ENCODE results near the gene TMEM203.

The TMEM203 gene

DNA sequence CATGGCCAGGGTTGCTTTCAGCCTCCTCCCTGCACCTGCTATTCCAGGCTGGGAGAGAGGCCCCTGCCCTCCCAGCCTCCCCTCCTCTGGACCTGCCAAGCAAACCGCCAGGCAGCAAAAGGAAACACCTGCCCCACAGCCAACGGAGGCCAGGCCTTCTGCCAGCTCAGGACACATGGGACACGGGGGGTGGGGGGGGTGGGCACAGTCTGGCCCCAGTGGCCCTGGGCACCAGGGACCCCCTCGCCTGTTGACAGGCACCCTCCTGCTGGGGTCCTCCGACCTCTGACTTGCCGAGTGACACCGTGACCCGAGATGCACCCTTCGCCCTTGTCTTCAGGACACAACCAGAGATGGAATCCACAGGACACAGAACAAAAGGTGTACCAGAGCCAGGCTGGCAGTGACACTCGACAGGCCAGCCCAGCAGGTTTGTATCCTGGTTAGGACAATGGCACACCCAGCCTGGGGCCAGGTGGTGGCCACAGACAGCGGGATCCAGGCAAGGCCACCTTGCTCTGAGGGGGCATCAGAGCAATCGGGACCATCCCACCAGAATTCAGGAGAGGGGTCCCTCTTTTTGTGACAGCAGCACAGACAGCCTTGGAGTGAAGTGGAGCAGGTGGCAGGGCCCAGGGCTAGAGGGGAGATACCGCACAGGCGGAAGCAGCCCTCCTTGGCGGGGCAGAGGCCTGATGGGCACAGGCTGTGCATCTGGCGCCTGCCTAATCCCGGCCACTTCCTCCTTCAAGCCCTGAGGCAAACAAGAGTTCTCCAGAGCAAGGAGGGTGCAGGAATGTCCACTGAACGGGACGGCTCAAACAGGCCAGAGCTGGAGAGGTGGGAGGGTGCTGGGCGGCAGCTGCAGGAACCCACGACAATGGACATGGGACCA is 32.3 kb downstream of the TMEM203 start:
- no peak overlapping the region for H3K4me3 ChIP-seq (ENCODE audit: low read length)
- TF ChIP-seq, protein P1, sequence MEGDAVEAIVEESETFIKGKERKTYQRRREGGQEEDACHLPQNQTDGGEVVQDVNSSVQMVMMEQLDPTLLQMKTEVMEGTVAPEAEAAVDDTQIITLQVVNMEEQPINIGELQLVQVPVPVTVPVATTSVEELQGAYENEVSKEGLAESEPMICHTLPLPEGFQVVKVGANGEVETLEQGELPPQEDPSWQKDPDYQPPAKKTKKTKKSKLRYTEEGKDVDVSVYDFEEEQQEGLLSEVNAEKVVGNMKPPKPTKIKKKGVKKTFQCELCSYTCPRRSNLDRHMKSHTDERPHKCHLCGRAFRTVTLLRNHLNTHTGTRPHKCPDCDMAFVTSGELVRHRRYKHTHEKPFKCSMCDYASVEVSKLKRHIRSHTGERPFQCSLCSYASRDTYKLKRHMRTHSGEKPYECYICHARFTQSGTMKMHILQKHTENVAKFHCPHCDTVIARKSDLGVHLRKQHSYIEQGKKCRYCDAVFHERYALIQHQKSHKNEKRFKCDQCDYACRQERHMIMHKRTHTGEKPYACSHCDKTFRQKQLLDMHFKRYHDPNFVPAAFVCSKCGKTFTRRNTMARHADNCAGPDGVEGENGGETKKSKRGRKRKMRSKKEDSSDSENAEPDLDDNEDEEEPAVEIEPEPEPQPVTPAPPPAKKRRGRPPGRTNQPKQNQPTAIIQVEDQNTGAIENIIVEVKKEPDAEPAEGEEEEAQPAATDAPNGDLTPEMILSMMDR (conservative IDR thresholded peaks at IDR 0.05; ENCODE audit: low read length): no peak
- no peak for DNase-seq (ENCODE audit: low read depth)

DNA sequence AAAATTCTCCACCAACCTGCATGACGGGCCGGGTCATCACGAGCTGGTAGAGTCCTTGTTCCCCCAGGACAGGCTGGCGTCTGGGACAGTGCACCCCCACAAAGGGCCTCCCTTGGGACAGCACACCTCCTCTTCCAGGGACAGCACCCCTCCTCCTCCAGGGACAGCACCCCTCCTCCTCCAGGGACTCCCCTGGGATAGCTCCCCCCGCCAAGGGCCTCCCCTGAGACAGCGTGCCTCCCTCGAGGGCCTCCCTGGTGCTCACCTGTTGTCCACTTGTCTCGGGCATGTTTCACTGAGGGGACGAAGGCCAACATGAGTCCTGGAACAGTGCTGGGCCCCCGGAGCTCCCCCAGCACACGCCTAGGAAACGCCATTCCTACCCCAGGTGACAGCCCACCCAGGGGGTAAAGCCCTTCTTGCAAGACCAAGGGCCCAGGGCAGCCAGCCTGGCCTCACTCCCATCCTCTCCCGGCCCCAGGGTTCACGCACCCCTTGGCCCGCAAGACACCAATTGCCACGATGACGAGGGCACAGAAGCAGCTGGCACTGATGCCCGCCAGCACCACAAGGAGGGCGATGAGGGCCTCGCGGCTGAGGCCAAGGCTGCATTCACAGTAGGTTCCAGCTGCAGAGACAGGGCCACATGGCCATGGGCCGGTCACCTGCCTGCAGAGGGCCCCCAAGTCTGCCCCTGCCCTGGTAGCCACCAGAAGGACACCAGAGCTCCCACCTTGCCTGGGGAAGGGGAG is 34.1 kb downstream of the TMEM203 start:
- TF ChIP-seq, protein P1 (conservative IDR thresholded peaks at IDR 0.05; ENCODE audit: low read length): no peak
- no peak overlapping the region for H3K4me3 ChIP-seq (ENCODE audit: low read length)
- DNase-seq (ENCODE audit: low read depth): no peak

- DNase-seq (ENCODE audit: low read depth): no peak
- TF ChIP-seq, protein P1 (conservative IDR thresholded peaks at IDR 0.05; ENCODE audit: low read length): no peak
- no peak overlapping the region for H3K4me3 ChIP-seq (ENCODE audit: low read length)
These were observed 34.8 kb downstream of the TMEM203 start for GRCh38 chr9:137170486-137171148.

GRCh38 chr9:137169896-137170358 is 35.5 kb downstream of the TMEM203 start, which contains the start of gene LRRC26:
Gene LRRC26 (minus strand): TSS chr9:137170051. CDS start chr9:137169943, 108 bp downstream.
- H3K4me3 ChIP-seq (ENCODE audit: low read length): no peak within 1 kb of the TSS
- TF ChIP-seq, protein P1 (conservative IDR thresholded peaks at IDR 0.05; ENCODE audit: low read length): no peak
- no peak for DNase-seq (ENCODE audit: low read depth)

DNA sequence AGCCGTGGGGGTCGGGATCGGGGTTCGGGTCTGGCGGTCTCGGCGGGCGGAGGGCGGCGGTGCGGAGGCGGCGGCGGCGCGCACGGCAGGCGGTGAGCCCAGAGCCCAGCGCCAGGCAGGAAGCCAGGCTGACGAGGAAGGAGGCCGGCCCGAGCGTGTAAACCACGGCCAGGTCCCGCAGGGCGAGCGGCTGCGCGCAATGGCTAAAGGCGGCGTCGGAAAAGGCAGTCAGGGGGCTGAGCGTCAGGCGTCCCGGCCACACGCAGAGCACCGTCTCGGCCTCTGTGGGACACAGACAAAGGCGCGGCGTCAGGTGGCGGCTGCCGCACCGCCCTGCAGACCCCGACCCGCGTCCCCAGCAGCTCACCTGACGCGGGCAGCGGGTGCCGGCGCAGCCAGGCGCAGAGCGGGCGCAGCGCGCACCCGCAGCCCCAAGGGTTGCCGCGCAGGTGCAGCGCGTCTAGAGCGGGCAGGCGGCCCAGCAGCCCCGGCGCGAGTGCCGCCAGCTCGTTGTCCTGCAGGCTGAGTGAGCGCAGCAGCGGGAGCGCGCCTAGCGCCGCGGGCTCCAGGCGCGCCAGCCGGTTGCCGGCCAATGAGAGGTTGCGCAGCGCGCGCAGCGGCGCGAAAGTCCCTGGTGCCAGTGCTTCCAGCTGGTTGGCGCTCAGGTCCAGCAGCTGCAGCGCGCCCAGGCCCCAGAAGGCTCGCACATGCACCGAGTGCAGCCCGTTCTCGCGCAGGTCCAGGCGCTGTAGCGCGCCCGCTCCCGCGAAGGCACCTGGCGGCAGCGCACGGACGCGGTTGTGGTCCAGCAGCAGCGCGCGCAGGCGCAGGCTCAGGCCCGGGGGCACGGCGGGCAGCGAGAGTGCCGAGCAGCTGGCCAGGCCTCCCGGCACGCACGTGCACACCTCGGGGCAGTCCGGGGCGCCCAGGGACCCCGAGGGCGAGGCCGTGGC is 36.3 kb downstream of the TMEM203 start:
- DNase-seq (ENCODE audit: low read depth): no peak
- TF ChIP-seq, protein P1 (conservative IDR thresholded peaks at IDR 0.05; ENCODE audit: low read length): no peak
- H3K4me3 ChIP-seq (ENCODE audit: low read length): no peak overlapping the region

- no peak for DNase-seq (ENCODE audit: low read depth)
- TF ChIP-seq, protein P1 (conservative IDR thresholded peaks at IDR 0.05; ENCODE audit: low read length): no peak
- no peak overlapping the region for H3K4me3 ChIP-seq (ENCODE audit: low read length)
These were observed 36.9 kb downstream of the TMEM203 start for GRCh38 chr9:137168573-137168903.
